GM20431 (cell line): ENCODE results near the gene ERBB3.

Experiments
- in situ Hi-C: fragments of 300-500 bp; cut with MseI, MboI; formaldehyde crosslinking; loops from one replicate; pipeline ENCODE4 v1.15.0; 2020; ENCODE audit warnings: low sequenced_read_pairs; ENCODE audit not compliant: unreplicated experiment

The ERBB3 gene

DNA sequence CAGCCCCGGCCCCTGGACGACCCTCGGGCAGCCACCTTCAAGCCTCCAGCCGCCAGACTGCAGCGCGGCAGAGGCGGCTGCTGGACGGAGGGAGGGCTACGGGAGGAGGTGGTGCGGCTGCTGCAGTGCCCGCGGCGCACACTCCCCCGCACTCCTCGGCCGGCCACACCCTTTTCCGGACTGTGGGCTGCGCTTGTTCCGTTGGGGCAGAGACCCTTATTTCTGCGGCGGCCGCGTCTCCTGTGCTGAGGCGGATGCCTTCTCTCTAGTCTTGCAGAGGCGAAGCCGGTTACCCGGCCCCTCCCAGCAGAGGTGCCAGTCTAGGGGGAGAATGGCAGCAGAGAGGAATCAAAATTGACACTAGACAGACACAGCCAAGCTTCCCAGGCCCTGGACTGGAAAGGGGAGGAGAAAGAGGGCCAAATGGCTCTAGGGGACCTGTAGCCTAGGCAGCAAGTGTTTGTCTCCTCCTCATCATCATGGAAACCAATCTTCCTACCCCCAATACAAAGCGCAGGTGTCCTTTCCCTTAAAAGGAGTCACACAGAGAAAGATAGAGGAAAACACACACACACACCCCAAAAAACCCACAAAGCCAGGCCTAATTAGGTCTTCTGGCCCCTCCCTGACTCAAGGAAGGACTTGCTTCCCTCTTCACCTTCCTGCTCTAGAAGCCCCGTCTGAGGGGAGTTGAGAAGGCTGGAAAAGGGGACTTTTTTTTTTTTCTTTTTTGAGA is 49.4 kb downstream of the ERBB3 start:
- in situ Hi-C loops = no loop called here

GRCh38 chr12:56129942-56130495 is 50.1 kb downstream of the ERBB3 start:
- in situ Hi-C loops = no loop called here

- in situ Hi-C loops = no loop called here
Measured at GRCh38 chr12:56130876-56131275, 50.9 kb downstream of the ERBB3 start.

GRCh38 chr12:56134897-56135296 is 54.9 kb downstream of the ERBB3 start:
- in situ Hi-C loops = no loop called here

- in situ Hi-C loops = no loop called here
Measured at GRCh38 chr12:56137853-56138571, 58.0 kb downstream of the ERBB3 start.

DNA sequence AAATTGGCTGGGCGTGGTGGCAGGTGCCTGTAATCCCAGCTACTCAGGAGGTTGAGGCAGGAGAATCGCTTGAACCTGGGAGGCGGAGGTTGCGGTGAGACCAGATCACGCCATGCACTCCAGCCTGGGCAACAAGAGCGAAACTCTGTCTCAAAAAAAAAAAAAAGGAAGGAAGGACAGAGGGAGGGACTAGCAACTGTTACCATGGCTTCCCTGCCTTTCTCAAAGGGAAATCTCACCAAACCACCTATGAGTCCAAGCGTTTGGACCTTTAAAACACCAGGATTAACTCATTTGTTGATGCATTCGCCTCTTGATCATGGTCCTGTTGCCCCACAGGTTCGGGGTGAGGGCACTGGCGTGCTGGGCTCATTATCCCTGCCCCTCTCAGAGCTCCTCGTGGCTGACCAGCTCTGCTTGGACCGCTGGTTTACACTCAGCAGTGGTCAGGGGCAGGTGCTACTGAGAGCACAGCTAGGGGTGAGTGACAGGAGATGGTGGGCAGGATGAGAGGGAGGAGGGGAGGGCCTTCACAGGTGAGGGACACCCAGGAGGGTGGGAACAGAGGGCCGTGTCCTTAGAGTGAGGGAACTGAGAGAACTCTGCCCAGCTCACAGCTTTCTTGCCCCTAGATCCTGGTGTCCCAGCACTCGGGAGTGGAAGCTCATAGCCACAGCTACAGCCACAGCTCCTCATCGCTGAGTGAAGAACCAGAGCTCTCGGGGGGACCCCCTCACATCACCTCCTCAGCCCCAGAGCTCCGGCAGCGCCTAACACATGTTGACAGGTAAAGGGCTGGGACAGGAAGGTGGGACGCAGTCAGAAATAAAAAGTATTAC is 62.2 kb downstream of the ERBB3 start:
- in situ Hi-C loops = no loop called here

DNA sequence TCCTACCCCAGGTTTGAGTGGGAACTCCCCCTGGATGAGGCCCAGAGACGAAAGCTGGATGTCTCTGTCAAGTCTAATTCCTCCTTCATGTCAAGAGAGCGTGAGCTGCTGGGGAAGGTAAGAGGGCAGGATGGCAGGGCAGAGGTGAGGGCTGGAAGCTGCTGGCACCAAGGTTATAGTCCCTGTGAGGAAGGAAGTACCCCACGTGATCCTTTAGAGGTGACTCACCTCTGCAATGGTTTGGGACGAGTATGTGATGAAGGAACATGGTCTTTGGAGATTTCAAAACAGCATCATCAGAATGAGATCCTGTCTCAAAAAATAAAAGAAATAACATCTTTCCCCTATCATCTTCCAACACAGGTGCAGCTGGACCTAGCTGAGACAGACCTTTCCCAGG is 63.3 kb downstream of the ERBB3 start:
- in situ Hi-C loops = no loop called here

DNA sequence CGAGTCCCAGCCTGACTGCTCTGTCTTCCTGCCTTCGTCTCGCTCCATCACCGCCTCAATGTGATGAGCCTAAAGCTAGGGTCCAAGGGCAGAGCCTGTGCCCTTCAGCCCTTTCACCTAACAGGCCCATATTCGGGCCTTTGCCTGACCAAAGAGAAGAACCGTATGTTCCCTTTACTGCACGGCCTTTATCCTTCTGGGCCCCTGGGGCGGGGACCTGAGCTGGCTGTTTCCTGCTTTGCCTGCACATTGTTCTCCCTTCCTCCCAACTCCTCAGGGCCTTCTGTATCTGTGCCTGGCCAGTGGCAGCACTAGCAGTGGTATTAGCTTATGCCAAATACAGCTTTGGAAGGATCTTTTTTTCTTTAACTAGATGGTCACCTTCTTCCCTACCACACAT is 63.9 kb downstream of the ERBB3 start:
- in situ Hi-C loops = no loop called here

- in situ Hi-C loops = no loop called here
Measured at GRCh38 chr12:56145217-56145616, 65.3 kb downstream of the ERBB3 start.

DNA sequence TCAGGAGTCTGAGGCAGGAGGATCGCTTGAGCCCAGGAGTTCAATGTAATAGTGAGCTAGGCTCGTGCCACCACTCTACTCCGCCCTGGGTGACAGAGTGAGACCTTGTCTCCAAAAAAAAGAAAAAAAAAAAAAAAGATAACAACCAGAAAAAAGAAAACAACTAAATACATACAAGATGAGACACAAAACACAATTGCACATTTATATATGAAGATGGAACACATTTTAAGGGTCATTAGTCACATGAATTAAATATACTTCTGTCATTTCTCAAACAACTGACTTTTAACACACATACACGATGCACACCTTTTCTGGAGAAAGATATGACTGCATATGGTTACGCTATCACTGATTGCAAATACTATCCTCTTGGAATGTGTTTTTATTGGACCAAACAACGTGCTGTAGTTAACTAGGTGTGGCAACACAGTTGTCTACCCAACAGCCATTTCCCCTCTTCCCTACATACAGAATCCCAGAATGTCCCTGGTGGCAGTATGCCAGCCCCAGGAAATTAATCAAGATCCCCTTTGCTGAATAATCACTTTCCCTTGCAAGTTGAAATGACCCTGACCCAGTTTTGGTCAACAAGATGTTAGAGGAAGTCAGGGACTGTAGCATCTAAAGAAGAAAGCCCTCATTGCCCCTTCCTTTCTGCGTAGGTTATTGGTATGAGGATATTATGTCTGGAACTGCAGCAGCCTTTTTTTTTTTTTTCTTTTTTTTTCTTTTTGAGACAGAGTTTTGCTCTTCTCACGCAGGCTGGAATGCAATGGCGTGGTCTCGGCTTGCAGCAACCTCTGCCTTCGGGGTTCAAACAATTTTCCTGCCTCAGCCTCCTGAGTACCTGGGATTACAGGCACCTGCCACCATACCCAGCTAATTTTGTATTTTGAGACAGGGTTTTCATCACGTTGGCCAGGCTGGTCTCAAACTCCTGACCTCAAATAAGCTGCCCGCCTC is 66.8 kb downstream of the ERBB3 start:
- in situ Hi-C loops = no loop called here

DNA sequence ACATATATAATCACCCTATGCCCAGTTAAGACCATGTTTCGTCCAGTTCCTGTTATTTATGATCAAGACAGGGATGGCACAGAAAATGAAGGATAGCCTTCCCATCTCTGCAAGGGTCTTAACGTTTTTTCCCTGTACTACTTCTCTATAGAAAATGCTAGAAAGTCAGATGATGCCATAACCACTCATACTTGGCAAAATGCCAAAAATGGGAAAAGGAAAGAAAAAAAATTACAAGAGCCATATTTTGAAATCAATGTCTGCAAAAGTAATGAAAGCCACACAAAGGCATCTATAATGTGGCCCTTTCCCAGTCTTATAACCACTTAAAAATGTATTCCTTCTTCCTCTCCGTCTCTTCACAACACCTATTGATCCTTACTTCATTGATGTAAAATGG is 70.6 kb downstream of the ERBB3 start:
- in situ Hi-C loops = no loop called here

- in situ Hi-C loops = no loop called here
Measured at GRCh38 chr12:56151672-56152131, 71.7 kb downstream of the ERBB3 start.

GRCh38 chr12:56152132-56152755 is 72.3 kb downstream of the ERBB3 start, which contains the start of gene MYL6B:
Gene MYL6B (plus strand): TSS chr12:56152587. CDS start chr12:56153919, 1,332 bp downstream.
- in situ Hi-C loops = no loop called here
